HEK293T (cell line): ENCODE measurements around the gene CTDP1.

Experiments
- ARNT ChIP-seq: fragments of 450-650 bp; IDR thresholded peaks from 2 replicates; pipeline ENCODE4 v1.6.1; 2017; ENCODE audit warnings: mild to moderate bottlenecking
- BHLHE40 ChIP-seq: fragments of 450-650 bp; IDR thresholded peaks from 2 replicates; pipeline ENCODE4 v1.6.1; 2016; ENCODE audit warnings: mild to moderate bottlenecking, moderate library complexity, borderline replicate concordance
- ELF4 ChIP-seq: fragments of 450-650 bp; IDR thresholded peaks from 2 replicates; pipeline ENCODE4 v1.6.1; 2017; ENCODE audit warnings: antibody characterized with exemption
- FOXA1 ChIP-seq: fragments of 450-650 bp; IDR thresholded peaks from 2 replicates; pipeline ENCODE4 v1.6.1; 2016; ENCODE audit warnings: mild to moderate bottlenecking
- FOXK2 ChIP-seq: fragments of 450-650 bp; IDR thresholded peaks from 2 replicates; pipeline ENCODE4 v1.6.1; 2016; ENCODE audit warnings: mild to moderate bottlenecking
- FOXM1 ChIP-seq: fragments of 450-650 bp; IDR thresholded peaks from 2 replicates; pipeline ENCODE4 v1.6.1; 2017; ENCODE audit warnings: mild to moderate bottlenecking, borderline replicate concordance
- HDGF ChIP-seq: fragments of 450-650 bp; IDR thresholded peaks from 2 replicates; pipeline ENCODE4 v1.6.1; 2017; ENCODE audit warnings: antibody characterized with exemption, borderline replicate concordance
- LEF1 ChIP-seq: fragments of 450-650 bp; IDR thresholded peaks from 2 replicates; pipeline ENCODE4 v1.6.1; 2017; ENCODE audit warnings: mild to moderate bottlenecking, borderline replicate concordance
- NFRKB ChIP-seq: fragments of 450-650 bp; IDR thresholded peaks from 2 replicates; pipeline ENCODE4 v1.6.1; 2016; ENCODE audit warnings: mild to moderate bottlenecking, moderate library complexity
- SP1 ChIP-seq: fragments of 450-650 bp; IDR thresholded peaks from 2 replicates; pipeline ENCODE4 v1.6.1; 2017
- SUZ12 ChIP-seq: fragments of 450-650 bp; IDR thresholded peaks from 2 replicates; pipeline ENCODE4 v1.6.1; 2016; ENCODE audit warnings: mild to moderate bottlenecking
- TARDBP ChIP-seq: fragments of 450-650 bp; IDR thresholded peaks from 2 replicates; pipeline ENCODE4 v1.6.1; 2016
- ZNF384 ChIP-seq: fragments of 450-650 bp; IDR thresholded peaks from 2 replicates; pipeline ENCODE4 v1.6.1; 2016

DNA sequence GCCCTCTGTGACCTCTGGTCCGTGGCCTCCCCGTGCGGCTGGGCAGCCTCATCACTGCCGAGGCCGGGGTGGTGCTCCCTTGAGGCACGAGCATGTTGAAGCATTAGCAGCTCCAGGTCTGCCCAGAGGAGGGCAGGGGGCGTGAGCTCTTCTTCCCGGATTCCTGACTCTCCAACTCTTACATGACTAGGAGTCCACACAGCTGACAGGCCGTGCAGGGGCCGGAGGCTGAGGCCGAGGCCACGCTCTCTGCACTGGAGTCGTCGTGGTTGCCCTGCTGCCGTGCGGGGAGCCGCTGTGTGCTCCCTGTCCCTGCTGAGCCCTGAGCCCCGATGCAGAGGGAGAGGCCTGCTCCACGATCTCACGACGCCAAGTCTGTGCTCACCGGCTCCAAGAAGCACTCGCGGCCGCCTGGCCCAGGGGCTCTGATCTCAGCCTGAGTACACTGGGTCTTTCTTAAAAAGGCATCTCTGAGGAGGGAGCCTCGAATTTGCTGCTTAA is 98.7 kb downstream of the CTDP1 start:
- no peak for TF ChIP-seq ZNF384
- no peak for TF ChIP-seq SUZ12
- TF ChIP-seq FOXM1: no peak
- no peak for TF ChIP-seq NFRKB
- TF ChIP-seq SP1: no peak
- no peak for TF ChIP-seq FOXA1
- TF ChIP-seq BHLHE40: no peak
- TF ChIP-seq ELF4: no peak
- no peak for TF ChIP-seq TARDBP
- no peak for TF ChIP-seq ARNT
- no peak for TF ChIP-seq HDGF
- TF ChIP-seq FOXK2: no peak
- TF ChIP-seq LEF1: no peak
